ES-I3 (cell line): Measurements from ENCODE around the gene SNX25.
"Not testable (repeated sequence)": the region's sequence is repeated elsewhere in the genome, so short reads cannot be mapped to it uniquely, and the experiment has no call there.

Source experiments
- H3K36me3 ChIP-seq: 2 replicates; pipeline ENCODE4 v1.6.1; 2013; ENCODE audit warnings: mild to moderate bottlenecking, low read length, control low read depth, moderate library complexity; ENCODE audit not compliant: insufficient read depth
- H3K4me1 ChIP-seq: 2 replicates; pipeline ENCODE4 v1.6.1; 2013; ENCODE audit warnings: mild to moderate bottlenecking, control low read depth, low read length; ENCODE audit not compliant: insufficient read depth
- H3K9ac ChIP-seq: 2 replicates; pipeline ENCODE4 v1.6.1; 2013; ENCODE audit warnings: low read depth, mild to moderate bottlenecking, low read length, moderate library complexity
- H3K9me3 ChIP-seq: 2 replicates; pipeline ENCODE4 v1.6.1; 2013; ENCODE audit warnings: mild to moderate bottlenecking, low read length, moderate library complexity; ENCODE audit not compliant: control insufficient read depth, insufficient read depth

SNX25 gene

DNA sequence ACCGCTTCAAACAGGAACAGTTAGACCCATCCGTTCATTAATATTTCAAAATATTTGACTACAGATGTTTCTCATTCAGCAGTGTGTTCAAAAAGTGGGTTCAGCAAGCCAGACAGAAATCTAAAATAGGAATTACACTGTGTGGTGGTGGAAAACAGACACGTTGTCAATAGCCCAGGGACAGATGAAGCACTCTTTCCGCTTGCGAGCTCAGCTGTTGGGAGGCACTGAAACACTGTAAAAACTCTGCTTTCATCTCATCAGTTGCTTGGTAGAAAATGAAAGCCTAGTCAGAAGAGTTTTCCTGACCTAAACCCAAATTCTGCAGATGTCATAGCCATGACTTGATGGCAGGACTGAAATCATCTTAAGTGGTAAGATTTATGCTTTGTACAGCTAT, 147.8 kb downstream of the SNX25 start:
- Histone ChIP-seq H3K4me1 (no peaks in the 10 kb centered on the region), H3K36me3 (no peaks in the 10 kb centered on the region), H3K9me3 (no peaks in the 10 kb centered on the region), H3K9ac (no peak overlapping the region)

DNA sequence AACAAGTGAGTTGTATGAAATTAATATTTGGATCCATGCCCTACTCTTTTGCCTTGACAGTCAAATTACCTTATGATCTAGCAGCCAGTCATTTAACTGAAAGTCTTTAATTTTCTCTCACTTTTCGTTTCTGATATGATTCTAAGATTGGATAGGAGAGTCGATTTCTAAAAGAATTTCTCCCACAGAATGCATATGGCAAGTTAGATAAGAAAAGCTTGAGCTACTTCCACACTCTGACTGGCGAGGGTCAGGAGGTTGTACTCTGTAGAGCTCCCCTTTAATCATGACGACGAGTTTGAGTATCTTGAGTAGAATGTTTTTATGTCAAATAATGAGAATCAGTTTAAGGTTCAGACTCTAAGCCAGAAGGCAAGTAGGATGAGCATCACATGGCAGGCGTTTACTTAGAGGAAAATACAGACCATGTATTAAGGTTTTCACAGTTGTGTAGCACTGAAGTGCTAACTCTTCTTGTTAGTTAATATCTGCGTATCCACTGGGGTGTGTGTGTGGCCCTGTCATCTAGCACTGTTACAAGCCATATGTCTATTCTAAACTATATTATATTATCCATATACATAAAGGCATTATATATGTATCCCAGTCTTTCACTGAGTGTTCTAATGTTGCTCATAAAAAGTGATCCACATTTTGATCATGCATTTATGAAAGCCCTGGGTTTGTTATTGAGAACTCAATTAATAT, 148.5 kb downstream of the SNX25 start:
- no peaks in the 10 kb centered on the region for H3K36me3 ChIP-seq
- H3K9me3 ChIP-seq = no peaks in the 10 kb centered on the region
- H3K9ac ChIP-seq = no peak overlapping the region
- H3K4me1 ChIP-seq = no peaks in the 10 kb centered on the region

DNA sequence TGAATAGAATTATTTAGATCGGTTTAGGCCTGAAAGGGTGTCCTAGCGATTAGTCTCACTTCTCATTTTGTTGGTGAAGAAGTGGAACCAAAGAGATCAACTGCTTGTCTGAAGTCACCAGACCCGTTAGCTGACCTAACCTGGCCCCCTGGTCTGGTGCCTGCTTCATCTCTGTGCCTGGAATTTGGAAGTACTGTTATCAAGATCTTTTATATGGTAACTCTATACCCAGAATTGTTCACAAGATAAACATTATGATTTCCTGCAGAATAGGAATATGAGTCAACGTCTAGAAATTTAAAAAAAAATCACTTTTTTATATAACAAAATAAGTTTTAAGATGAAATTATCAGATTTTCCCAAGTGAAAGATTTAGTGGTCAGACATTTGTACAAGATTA, 149.1 kb downstream of the SNX25 start:
- Histone ChIP-seq H3K9ac (no peak overlapping the region), H3K9me3 (no peaks in the 10 kb centered on the region), H3K36me3 (no peaks in the 10 kb centered on the region), H3K4me1 (no peaks in the 10 kb centered on the region)

DNA sequence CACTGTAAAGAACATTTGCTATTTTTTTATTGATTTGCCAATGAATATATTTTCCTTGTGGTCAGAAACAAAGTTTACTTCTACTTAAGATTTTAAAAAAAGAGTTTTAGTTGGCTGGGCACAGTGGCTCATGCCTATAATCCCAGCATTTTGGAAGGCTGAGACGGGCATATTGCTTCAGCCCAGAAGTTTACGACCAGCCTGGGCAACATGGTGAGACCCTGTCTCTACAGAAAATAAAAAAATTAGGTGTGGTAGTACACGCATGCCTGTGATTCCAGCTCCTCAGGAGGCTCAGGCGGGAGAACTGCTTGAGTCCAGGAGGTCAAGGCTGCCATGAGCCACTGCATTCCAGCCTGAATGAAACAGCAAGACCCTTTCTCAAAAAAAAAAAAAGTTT, 149.6 kb downstream of the SNX25 start:
- Histone ChIP-seq H3K9ac (no peak overlapping the region), H3K9me3 (no peaks in the 10 kb centered on the region), H3K36me3 (no peaks in the 10 kb centered on the region), H3K4me1 (no peaks in the 10 kb centered on the region)

DNA sequence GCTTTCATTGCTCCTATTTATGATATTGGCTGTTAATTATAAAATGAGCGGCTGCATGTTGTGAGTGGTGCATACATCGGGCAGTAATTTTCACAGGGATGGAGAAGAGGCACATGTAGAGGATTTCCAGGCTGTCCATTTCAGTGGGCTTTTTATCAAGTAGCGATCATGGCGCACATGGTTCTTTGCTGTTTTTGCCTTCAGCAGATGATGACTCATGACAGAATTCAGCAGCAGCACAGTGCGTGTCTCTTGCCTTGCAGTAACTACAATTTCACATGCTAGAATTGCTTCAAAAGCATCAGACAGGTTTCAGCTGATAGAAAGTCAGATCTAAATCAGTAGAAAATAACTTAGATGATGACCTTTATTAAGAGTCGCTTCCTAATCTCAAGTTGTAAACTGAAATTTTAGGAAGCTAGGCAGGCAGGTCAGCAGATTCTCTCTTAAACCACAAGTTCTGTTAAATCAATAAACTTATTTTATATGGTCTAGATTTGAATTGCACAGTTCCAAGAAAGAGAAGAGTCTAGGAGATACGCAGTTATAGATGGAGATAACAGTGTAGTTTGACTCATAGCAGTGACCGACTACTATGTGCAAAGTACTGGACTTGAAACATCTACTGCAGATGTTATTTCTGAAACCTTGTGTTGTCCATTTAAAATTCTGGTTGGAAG, 150.5 kb downstream of the SNX25 start:
- no peaks in the 10 kb centered on the region for H3K9me3 ChIP-seq
- no peaks in the 10 kb centered on the region for H3K36me3 ChIP-seq
- H3K4me1 ChIP-seq = no peaks in the 10 kb centered on the region
- no peak overlapping the region for H3K9ac ChIP-seq

DNA sequence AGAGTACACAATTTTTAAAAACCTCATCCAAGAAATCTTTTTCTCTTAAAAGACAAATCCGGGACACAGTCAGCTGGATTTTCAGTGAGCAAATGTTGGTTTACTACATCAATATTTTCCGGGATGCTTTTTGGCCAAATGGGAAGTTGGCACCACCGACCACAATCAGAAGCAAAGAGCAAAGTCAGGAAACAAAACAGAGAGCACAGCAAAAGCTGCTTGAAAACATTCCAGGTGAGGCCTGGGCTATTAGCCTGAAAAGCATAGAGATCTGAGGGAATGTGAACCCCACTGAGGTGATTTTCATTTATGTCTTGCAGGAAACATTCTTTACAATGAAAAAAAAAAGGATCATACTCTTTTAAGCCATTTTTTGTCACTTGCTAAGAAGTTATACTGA, 152.5 kb downstream of the SNX25 start:
- Histone ChIP-seq H3K9ac (no peak overlapping the region), H3K36me3 (no peaks in the 10 kb centered on the region), H3K9me3 (no peaks in the 10 kb centered on the region), H3K4me1 (no peaks in the 10 kb centered on the region)

DNA sequence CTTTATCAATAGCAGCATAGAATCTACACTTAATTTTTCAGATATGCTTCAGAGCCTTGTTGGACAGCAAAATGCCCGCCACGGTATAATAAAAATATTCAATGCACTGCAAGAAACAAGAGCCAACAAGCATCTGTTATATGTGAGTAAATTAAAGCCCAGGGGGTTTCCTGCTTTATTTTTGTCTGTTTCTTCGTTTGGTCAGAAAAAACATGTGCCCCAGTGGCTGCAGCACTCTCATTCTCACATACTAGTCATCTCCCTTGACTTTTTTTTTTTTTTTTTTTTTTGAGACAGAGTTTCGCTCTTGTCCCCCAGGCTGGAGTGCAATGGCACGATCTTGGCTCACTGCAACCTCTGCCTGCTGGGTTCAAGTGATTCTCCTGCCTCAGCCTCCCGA, 153.2 kb downstream of the SNX25 start:
- H3K36me3 ChIP-seq, H3K9me3 ChIP-seq, H3K4me1 ChIP-seq, H3K9ac ChIP-seq: not testable (repeated sequence)

DNA sequence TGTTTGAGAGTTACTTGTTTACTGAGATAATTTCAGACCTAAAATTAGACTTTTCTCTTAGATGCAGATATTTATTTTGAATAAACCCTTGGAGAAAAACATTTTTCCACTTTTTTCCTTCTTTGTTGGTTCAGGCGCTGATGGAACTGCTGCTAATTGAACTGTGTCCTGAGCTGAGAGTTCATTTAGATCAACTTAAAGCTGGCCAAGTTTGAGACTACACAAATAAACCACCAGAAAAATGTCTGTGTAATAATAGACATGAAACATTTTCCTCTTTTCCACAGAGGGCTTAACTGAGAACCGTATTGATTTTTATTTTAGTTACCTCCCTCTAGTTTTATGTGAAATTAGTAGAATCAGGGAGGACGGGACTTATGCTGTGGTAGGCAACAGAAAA, 153.9 kb downstream of the SNX25 start:
- Histone ChIP-seq H3K9ac (no peak overlapping the region), H3K9me3 (no peaks in the 10 kb centered on the region), H3K36me3 (no peaks in the 10 kb centered on the region), H3K4me1 (no peaks in the 10 kb centered on the region)

DNA sequence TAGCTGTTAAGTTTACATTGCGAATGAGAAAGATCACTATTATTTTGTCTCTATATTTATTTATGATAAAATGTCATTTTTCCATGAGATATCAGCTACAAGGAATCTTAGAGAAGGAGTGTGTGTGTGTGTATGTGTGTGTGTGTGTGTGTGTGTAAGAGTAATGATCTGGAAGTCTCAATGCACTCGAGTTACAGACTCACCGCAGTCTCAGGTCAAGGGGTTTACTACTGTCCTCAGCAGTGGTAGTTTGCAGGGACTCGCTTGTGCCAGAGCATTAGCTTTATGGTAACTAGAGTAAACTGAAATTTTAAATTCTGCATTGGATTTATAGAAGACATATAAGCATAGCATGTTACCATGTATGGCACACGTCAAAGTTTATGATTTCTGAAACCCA, 155.5 kb downstream of the SNX25 start:
- Histone ChIP-seq H3K4me1 (no peaks in the 10 kb centered on the region), H3K9me3 (no peaks in the 10 kb centered on the region), H3K9ac (no peak overlapping the region), H3K36me3 (no peaks in the 10 kb centered on the region)

DNA sequence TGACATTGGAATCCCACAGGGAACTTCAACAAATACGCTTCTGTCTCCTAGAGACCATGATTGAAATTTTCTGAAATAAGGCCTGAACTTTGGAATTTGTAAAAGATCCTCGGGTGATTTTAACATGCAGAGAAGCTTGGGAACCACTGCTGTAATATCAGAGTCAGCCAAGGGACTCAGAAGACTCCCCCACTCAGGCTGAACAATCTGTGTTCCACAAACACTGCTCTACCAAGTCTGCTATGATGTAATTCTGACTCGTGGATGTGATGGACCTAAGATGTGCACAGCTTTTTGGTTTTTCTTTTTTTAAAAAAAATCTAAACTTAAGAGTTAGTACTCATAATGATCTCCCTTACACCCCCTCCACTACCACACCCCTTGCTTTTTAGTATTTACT, 160.3 kb downstream of the SNX25 start:
- Histone ChIP-seq H3K9ac (no peak overlapping the region), H3K9me3 (no peaks in the 10 kb centered on the region), H3K36me3 (no peaks in the 10 kb centered on the region), H3K4me1 (no peaks in the 10 kb centered on the region)

DNA sequence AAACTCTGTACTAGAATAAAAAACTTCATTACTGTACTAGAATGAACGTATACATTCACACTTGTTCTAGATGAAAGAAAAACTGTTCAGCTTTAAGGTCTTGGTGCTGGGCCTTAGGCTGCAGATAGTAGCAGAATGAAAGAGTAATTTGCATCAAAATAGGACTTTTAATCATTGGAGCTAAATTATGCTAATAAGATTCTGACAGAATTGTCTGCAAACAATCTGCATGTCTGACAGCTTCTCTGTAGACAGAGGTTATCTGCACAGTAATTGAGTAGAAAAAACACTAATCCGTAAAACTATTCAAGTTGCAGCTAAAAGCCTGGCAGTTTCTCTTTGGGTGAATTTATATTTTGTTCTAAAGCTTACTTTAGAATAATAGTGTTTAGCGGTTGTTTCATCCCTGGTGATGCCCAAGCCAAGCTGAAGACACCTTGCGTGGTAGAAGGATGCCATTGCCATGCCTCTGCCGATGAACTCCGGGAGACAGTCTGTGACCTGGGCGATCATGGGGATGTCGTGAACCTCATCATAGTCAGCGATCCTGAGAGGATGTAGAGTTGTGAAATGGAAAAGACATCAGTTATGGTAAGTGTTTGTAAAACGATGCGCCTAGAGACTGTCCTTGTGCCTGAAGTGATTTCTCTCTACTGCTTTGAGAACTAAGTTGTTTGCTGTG, 161.0 kb downstream of the SNX25 start:
- no peaks in the 10 kb centered on the region for H3K9me3 ChIP-seq
- H3K9ac ChIP-seq = no peak overlapping the region
- H3K4me1 ChIP-seq = no peaks in the 10 kb centered on the region
- no peaks in the 10 kb centered on the region for H3K36me3 ChIP-seq

DNA sequence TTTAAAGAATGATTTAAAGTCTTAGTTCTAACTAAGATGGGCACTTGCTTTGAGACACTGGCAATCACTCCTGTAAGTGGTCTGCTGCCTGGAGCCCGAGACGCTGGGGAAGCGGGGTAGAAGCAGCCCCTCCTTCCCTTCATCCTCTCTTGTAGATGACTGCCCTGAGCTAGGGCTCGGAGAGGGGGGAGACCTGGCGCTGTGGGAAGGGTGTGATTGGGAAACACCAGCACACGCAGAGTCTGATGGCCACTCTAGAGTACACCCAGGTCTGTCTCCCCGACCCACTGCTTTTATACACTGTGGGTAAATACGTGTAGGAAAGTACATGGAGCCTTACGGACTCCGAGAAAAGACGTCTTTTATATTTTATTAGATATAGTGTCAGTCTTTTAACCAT, 162.3 kb downstream of the SNX25 start:
- Histone ChIP-seq H3K36me3 (no peaks in the 10 kb centered on the region), H3K9me3 (no peaks in the 10 kb centered on the region), H3K4me1 (no peaks in the 10 kb centered on the region), H3K9ac (no peak overlapping the region)

DNA sequence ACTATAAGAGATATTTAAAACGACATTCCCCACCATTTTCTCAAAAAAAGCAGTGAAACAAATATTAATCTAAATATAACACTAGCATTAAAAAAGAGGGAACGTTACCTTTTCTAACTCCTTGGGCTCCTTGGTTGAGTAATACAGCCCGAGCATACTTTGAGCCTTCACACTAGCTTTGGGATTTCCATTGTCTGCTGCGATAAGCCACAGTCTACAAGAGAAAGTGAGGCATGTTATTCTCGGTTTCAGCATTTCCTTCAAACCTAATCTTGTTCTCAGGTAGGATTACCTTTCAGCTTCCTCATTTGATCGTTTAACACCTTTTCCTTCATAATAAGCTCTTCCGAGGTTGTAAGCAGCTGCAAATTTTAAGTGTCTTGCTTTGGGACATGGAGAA, 164.6 kb downstream of the SNX25 start:
- 0 out of 2 replicates have a peak, but pooled peaks cover 5% of the 10 kb centered on the region for H3K36me3 ChIP-seq
- no peaks in the 10 kb centered on the region for H3K4me1 ChIP-seq
- H3K9ac ChIP-seq = no peak overlapping the region
- no peaks in the 10 kb centered on the region for H3K9me3 ChIP-seq

DNA sequence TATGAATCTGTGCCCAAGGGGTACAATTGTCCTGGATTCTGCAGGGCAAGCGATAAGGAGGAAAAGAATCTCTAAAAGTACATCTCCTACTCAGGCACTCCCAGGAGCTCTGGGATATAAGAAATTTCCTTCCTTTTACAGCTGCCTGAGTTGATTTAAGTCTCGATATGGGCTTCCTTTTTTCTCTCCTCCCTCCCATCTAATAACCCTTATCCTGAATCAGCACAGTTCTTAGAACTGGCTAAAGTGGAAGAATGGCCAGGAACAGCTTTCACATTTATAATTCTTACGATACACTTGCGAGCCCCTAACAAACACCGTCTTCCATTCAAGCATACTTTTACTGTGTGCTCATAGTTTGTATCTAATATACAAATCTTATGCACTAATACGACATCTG, 165.2 kb downstream of the SNX25 start:
- Histone ChIP-seq H3K9ac (no peak overlapping the region), H3K4me1 (no peaks in the 10 kb centered on the region), H3K36me3 (0 out of 2 replicates have a peak, but pooled peaks cover 5% of the 10 kb centered on the region), H3K9me3 (no peaks in the 10 kb centered on the region)

DNA sequence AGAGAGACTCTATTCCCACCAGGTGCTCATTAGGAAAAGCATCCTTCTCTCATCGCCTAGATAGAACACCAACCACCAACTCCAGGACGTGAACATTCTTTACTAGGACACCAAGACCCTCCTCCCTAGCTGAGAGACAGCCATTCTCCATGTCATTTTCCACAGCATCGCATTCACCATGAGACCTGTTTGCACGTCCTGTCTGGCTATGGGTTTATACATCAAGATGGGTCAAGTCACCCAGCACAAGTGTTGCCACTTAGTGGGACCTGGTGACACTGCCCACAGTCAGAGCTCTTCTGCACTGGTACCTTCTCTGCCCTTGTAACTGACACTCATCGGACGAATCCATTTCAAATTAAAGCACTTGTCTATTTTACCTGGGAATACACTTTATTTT, 168.9 kb downstream of the SNX25 start:
- Histone ChIP-seq H3K4me1 (no peaks in the 10 kb centered on the region), H3K36me3 (0 out of 2 replicates have a peak, but pooled peaks cover 5% of the 10 kb centered on the region), H3K9ac (no peak overlapping the region), H3K9me3 (no peaks in the 10 kb centered on the region)
